ENCODE results near the gene SMIM8.

DNA sequence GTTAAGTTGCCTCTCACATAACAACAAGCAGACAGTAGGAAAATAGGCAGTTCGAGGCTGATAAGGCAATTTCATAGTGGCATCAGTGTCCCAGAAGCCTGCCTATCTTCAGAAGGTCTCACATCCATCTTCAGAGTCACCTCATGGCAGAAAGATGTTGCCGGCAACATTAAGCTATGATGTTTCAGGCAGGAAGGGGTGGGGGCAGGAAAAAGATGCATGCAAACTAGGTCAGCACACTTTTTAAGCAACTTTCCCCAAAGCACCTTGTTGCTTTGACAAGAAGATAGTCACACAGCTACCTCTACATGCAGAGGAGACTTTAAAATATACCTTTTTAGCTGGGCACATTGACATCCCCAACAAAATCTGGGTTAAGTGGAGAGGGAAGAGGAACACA lies 43.2 kb upstream of the SMIM8 start:
- TF ChIP-seq, protein P1, sequence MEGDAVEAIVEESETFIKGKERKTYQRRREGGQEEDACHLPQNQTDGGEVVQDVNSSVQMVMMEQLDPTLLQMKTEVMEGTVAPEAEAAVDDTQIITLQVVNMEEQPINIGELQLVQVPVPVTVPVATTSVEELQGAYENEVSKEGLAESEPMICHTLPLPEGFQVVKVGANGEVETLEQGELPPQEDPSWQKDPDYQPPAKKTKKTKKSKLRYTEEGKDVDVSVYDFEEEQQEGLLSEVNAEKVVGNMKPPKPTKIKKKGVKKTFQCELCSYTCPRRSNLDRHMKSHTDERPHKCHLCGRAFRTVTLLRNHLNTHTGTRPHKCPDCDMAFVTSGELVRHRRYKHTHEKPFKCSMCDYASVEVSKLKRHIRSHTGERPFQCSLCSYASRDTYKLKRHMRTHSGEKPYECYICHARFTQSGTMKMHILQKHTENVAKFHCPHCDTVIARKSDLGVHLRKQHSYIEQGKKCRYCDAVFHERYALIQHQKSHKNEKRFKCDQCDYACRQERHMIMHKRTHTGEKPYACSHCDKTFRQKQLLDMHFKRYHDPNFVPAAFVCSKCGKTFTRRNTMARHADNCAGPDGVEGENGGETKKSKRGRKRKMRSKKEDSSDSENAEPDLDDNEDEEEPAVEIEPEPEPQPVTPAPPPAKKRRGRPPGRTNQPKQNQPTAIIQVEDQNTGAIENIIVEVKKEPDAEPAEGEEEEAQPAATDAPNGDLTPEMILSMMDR (IDR thresholded peaks at IDR 0.05; ENCODE audit: insufficient read depth, low read length) = no peak
- TF ChIP-seq, protein P2, sequence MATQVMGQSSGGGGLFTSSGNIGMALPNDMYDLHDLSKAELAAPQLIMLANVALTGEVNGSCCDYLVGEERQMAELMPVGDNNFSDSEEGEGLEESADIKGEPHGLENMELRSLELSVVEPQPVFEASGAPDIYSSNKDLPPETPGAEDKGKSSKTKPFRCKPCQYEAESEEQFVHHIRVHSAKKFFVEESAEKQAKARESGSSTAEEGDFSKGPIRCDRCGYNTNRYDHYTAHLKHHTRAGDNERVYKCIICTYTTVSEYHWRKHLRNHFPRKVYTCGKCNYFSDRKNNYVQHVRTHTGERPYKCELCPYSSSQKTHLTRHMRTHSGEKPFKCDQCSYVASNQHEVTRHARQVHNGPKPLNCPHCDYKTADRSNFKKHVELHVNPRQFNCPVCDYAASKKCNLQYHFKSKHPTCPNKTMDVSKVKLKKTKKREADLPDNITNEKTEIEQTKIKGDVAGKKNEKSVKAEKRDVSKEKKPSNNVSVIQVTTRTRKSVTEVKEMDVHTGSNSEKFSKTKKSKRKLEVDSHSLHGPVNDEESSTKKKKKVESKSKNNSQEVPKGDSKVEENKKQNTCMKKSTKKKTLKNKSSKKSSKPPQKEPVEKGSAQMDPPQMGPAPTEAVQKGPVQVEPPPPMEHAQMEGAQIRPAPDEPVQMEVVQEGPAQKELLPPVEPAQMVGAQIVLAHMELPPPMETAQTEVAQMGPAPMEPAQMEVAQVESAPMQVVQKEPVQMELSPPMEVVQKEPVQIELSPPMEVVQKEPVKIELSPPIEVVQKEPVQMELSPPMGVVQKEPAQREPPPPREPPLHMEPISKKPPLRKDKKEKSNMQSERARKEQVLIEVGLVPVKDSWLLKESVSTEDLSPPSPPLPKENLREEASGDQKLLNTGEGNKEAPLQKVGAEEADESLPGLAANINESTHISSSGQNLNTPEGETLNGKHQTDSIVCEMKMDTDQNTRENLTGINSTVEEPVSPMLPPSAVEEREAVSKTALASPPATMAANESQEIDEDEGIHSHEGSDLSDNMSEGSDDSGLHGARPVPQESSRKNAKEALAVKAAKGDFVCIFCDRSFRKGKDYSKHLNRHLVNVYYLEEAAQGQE (IDR thresholded peaks at IDR 0.05; ENCODE audit: insufficient replicate concordance, low read depth) = no peak
